AG04449 (cell line): ENCODE measurements around the gene GDF15.

ENCODE experiments used
- CTCF ChIA-PET: fragments of 350-600 bp; formaldehyde crosslinking; extraction: SDS; loops from one replicate; lab custom pipeline; 2021; ENCODE audit warnings: antibody characterized with exemption; lab: Yijun Ruan, JAX
- POLR2A ChIA-PET: fragments of 400-600, 350-600 bp; formaldehyde crosslinking; extraction: SDS; loops from one replicate; lab custom pipeline; 2020; ENCODE audit warnings: antibody characterized with exemption, inconsistent platforms; lab: Yijun Ruan, JAX
- DNase-seq: peaks from one replicate; pipeline ENCODE4 v3.0.0-alpha.2; 2010; ENCODE audit warnings: low read depth, low spot score
- H3K4me3 ChIP-seq: 2 replicates; pipeline ENCODE4 v1.5.1; 2011; ENCODE audit warnings: low read depth, mild to moderate bottlenecking, control low read depth, low read length
- TF ChIP-seq, protein P1 (sequence below): IDR thresholded peaks from one replicate; pipeline ENCODE4 v1.5.1; 2011; ENCODE audit warnings: mild to moderate bottlenecking, moderate library complexity, low read length, control low read depth, inconsistent platforms; ENCODE audit not compliant: insufficient read depth; ENCODE audit errors: missing control alignments

Gene GDF15

DNA sequence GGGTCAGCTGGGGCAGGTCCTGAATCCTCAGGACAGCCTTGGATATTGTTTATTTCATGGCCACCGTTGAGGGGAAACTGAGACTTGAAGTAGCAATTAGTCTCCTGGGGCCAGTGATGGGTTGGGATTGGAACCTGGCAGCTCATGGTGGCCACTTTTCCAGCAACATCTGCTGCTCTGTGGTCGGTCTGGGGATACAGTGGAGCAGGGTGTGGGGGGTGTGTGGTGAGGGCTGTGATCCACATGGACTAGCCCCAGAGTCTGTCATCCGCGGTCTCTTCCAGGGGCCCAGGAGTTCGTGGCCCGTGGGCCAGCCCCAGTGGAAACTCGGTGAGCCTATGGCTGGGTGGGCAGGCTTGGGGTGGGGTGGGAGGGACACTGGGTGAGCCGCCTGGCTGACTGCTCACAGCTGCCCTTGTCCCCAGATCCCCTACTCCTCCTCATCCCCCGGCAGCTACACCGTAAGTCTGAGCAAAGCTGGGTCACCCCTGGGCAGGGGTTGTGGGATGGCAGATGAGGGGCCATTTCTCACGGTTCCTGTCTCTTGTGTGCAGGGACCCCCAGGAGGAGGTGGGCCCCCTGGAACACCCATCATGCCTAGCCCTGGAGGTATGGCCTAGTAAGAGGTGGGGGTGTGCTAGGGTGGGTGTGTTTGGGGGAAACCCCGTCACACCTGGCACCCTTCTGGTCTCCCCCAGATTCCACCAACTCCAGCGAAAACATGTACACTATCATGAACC is 46.5 kb downstream of the GDF15 start:
- TF ChIP-seq, protein P1, sequence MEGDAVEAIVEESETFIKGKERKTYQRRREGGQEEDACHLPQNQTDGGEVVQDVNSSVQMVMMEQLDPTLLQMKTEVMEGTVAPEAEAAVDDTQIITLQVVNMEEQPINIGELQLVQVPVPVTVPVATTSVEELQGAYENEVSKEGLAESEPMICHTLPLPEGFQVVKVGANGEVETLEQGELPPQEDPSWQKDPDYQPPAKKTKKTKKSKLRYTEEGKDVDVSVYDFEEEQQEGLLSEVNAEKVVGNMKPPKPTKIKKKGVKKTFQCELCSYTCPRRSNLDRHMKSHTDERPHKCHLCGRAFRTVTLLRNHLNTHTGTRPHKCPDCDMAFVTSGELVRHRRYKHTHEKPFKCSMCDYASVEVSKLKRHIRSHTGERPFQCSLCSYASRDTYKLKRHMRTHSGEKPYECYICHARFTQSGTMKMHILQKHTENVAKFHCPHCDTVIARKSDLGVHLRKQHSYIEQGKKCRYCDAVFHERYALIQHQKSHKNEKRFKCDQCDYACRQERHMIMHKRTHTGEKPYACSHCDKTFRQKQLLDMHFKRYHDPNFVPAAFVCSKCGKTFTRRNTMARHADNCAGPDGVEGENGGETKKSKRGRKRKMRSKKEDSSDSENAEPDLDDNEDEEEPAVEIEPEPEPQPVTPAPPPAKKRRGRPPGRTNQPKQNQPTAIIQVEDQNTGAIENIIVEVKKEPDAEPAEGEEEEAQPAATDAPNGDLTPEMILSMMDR = no peak
- POLR2A ChIA-PET = no interaction called here
- no peak for DNase-seq
- CTCF ChIA-PET = interaction anchor here (1.0 to 1.4 kb wide), 3 partner anchors 12 to 45 kb away, joined by 3 to 5 read pairs (median 3); no protein-coding TSS in a partner anchor
- peak overlapping the region; percentile 12; the same call in 1 of the 2 replicates for H3K4me3 ChIP-seq

DNA sequence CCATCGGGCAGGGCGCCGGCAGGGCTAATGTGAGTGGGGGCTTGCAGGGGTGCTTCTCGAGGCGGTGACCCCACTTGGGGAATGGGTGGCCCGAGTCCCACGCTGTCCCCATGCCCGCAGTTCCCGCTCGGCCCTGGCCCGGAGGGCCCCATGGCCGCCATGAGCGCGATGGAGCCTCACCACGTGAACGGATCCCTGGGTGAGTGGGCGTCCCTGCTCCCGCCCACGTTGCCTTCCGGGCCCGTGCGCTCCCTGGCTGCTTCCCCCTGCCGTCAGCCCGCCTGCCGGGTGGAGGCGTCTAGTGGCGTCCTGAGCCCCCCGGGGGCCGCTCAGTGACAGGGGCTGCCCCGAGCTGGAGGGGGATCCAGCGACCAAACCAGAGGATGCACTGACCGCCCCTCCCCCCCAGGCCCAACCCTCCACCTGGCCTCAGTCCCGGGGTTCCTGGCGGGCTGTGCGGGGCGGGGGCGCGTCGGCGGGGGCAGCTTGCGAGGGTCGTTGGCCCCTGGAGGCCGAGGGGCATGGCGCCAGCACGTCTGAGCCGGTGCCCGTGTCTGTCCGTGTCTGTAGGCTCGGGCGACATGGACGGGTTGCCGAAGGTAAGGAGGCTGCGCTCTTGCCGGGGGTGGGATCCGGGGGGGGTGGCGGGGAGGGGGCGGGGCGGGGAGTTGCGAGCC is 47.2 kb downstream of the GDF15 start:
- ChIA-PET POLR2A (no interaction called here), CTCF (interaction anchor here (1.0 kb wide), 1 partner anchor 22 kb away, joined by 3 read pairs; no protein-coding TSS in a partner anchor)
- DNase-seq = no peak
- TF ChIP-seq, protein P1 = no peak
- peak overlapping the region; percentile 36 for H3K4me3 ChIP-seq

DNA sequence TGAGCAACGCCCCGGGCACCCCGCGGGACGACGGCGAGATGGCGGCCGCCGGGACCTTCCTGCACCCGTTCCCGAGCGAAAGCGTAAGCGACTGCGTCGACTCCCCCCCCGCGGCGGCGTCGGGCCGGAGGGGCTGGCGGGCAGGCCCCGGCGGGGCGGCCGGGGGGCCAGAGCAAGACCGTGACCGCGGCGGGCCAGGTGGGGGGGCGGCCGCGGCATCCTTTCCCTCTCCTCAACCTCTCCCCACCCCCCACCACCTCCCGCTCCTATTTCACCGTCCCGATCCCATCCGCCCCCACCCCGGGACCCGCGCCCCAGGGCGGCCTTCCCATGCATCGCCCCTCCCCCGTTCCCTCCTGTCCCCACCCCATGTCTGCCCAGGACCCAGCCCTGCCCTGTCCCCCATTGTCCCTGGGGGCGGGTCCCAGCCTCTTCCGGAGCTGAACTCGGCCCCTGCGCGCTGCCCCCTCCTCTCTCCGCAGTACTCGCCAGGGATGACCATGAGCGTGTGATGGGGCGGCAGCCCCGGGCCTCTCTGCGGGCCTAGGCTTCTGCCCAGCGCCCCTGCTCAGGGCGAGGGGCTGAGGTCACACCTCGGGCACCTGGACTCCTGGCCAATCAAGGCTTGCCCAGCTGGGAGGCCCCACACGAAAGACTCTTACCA is 47.9 kb downstream of the GDF15 start:
- TF ChIP-seq, protein P1 = no peak
- POLR2A ChIA-PET = no interaction called here
- H3K4me3 ChIP-seq = peak overlapping the region; percentile 8
- CTCF ChIA-PET = interaction anchor here (1.0 to 1.4 kb wide), 2 partner anchors 15 to 23 kb away, joined by 3 to 5 read pairs; partner anchors contain the start of gene SSBP4
- DNase-seq = no peak

DNA sequence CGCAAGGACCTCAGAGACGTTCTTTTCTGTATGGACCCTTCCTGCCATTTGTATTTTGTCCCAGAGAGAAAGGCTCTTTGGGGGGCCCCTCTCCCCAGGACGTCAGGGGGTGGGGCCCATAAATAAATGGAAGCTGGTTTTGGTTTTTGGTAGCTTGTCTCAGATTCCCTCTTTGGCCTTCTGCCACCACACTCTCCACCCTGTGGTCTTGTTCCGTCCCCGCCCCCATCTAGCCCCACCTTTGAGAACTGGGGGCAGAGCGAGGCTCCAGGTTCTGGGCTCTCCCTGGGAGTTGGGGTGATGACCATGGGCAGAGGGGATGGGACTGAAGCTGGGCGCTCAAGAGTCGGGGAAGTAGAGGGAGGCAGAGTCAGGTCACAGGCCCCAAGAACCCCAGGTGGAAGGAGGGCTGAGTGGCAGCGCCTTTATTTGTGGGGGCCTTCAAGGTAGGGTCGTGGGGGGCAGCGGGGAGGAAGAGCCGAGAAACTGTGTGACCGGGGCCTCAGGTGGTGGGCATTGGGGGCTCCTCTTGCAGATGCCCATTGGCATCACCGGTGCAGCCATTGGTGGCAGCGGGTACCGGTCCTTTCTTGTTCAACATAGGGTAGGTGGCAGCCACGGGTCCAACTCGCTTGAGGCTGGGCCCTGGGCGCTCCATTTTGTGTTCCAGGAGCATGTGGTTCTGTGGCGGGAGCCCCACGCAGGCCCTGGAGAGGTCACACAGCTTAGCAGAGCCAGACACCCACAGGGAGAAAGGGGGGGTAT is 48.6 kb downstream of the GDF15 start:
- TF ChIP-seq, protein P1 = no peak
- CTCF ChIA-PET = interaction anchor here (1.0 to 1.4 kb wide), 2 partner anchors 15 to 24 kb away, joined by 3 to 5 read pairs; partner anchors contain the start of gene SSBP4
- POLR2A ChIA-PET = interaction anchor here (0.6 to 1.5 kb wide), 4 partner anchors 9 to 16 kb away, joined by 3 to 5 read pairs (median 4); partner anchors contain the start of gene SSBP4
- no peak overlapping the region; the same call in 1 of the 2 replicates for H3K4me3 ChIP-seq
- no peak for DNase-seq

DNA sequence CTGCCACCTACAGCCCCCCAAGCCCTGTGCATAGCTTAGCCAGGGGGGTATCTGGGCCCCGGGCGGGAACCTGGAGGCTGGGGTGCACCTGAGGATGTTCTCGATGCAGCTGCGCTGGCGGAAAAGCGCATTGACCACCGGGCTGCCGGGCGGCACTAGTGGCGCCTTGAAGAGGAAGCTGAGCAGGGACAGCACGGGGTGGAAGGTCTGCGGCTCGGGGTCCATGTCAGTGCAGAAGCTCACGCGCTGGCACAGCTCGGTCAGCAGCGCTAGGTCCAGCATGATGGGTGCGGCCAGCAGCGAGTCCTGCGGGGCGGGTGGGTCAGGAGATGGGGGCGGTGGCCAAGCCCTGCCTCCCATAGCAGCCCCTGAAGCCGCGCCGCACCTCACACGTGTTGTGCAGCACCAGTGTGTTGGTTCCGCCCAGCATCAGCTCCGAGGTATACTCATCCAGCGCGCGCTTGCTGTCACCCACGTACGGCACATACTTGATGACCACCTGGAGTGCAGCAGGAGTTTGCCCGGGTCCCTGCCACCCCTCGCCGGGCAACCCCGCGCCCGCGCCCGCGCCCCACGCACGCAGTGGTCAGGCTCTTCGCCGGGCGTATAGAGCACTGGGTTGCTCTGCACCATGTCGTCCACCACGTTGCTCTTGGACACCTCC is 49.4 kb downstream of the GDF15 start:
- POLR2A ChIA-PET = interaction anchor here (0.6 to 1.5 kb wide), 4 partner anchors 9 to 16 kb away, joined by 3 to 5 read pairs (median 4); partner anchors contain the start of gene SSBP4
- TF ChIP-seq, protein P1 = no peak
- CTCF ChIA-PET = interaction anchor here (0.9 to 1.4 kb wide), 2 partner anchors 16 to 47 kb away, joined by 3 to 5 read pairs; partner anchors contain the start of gene SSBP4
- no peak overlapping the region for H3K4me3 ChIP-seq
- DNase-seq = no peak
